ENCODE measurements around the gene SMPDL3B.

GRCh38 chr1:27894521-27894920, 40.3 kb upstream of the SMPDL3B start:
- TF ChIP-seq, protein P1, sequence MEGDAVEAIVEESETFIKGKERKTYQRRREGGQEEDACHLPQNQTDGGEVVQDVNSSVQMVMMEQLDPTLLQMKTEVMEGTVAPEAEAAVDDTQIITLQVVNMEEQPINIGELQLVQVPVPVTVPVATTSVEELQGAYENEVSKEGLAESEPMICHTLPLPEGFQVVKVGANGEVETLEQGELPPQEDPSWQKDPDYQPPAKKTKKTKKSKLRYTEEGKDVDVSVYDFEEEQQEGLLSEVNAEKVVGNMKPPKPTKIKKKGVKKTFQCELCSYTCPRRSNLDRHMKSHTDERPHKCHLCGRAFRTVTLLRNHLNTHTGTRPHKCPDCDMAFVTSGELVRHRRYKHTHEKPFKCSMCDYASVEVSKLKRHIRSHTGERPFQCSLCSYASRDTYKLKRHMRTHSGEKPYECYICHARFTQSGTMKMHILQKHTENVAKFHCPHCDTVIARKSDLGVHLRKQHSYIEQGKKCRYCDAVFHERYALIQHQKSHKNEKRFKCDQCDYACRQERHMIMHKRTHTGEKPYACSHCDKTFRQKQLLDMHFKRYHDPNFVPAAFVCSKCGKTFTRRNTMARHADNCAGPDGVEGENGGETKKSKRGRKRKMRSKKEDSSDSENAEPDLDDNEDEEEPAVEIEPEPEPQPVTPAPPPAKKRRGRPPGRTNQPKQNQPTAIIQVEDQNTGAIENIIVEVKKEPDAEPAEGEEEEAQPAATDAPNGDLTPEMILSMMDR (IDR thresholded peaks at IDR 0.05): no peak
- no peak for TF ChIP-seq POLR2A (IDR thresholded peaks at IDR 0.05)
